ENCODE results near the gene SEMA4D.

Gene SEMA4D

DNA sequence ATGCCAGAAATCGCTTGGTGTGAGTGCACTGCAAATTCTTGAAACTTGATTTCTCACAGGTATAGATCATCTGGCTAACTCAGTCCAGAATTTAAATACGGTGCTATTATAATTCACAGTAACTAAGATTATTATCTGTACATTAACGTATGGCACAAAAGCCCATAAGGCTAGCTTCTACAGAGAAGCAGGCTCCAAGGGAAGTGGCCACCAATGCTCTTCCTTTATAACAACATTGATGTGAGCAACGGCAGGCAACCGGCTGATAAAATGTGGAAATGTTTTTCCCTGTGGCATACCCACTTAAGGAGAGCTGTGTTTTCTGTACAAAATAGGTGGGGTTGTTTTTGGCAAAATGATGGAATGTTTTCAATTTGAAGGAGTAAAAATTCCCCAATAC, 35.7 kb downstream of the SEMA4D start:
- DNase-seq: no peak

DNA sequence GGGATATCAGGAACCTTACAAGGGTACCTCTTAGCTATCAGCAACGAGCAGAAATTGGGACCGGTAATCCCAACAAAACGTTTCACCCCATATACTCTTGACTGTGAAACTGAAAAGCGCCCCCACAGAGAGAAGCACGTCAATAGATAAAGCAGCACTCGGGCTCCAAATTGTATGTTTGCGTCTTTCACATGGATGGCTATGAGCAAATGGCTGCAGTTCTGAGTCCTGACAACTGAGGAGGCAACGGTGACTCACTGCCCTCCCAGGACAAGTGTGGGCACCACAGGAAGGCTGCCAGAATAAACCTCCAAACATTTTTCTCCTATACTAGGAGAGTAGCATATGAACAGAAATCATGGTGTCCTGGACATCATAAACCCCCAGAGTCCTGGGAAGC, 36.6 kb downstream of the SEMA4D start:
- DNase-seq: peak; percentile 16

DNA sequence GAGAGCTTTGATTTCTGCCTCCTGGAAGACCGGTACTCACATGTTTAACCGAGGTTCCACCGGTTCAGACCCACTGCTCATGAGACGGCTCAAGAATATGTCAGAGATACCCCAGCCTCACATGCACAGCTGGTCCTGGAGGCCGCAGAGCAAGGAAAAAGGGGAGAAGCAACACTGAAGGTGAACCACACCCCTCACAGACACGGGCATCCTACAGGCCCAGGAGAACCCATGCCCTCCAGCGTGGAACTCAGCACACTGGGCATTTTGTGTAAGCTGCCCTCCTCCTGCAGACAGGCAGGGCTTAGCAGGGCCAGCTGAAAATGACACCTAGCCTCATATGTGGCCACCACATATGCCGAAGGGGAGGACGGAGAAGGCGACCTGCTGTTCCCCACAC, 37.4 kb downstream of the SEMA4D start:
- DNase-seq: no peak

DNA sequence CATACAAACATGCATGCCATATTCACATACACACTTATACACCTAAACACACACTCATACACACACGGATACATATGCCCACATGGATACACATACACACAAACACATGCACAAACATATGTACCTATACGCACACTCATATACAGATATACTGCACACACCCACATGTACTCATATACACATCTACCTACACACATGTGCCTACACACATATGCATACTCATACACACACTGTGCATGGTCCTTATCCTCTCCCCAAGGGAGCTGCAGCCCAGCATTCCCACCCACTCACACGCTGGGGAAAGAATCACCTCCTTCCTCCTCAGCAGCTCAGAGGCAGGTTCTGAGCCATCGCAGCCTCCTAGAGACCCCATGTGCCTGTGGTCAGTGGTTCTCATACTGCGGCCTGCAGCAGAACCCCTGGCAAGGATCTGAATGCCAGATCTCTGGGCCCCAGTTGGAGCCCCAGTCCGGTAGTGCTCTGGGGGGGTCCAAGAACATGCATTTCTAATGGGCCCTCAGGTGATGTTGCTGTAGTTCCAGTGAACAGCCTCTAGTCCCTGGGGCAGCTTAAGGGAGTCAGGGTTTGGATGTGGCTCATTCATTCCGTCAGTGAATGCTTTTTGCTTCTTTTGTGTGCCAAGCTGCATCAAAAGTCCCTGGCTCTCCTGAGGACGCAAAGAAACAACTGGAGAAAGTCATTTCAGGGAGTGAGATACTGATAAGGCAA, 39.0 kb downstream of the SEMA4D start:
- no peak for DNase-seq

DNA sequence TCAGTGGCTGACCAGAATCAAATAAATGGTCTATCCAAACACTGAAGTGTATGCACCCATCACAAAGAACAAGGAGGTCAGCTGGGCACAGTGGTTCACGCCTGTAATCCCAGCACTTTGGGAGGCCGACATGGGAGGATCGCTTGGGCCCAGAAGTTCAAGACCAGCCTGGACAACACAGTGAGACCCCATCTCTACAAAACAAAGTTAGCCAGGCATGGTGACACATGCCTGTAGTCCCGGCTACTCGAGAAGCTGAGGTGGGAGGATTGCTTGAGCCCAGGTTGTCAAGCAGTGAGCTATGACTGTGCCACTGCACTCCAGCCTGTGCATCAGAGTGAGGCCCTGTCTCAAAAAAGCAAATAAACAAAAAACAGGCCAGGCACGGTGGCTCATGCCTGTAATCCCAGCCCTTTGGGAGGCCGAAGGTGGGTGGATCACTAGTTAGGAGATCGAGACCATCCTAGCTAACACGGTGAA, 40.5 kb downstream of the SEMA4D start:
- DNase-seq: no peak

DNA sequence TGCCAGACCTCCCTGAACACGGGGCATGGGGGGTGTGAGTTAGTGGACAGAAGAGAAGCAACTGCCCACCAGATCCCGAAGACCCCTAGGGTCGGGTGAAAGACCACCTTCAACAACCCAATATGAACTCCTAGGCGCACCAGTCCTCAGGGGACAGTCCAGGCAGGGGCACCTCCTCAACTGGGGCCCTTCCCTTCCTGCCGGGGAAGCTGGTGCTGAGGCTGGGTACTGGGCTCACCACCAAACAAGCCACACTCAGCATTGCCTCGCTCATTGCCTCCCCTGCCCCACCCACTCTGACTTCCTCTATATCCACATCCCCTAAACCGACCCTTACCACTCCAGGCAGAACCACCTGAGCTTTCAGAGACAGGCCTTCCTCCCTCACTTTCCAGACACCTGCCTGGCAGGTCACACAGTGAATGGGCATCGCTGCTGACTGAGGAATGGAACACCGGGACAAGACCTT, 42.5 kb downstream of the SEMA4D start:
- DNase-seq: no peak

DNA sequence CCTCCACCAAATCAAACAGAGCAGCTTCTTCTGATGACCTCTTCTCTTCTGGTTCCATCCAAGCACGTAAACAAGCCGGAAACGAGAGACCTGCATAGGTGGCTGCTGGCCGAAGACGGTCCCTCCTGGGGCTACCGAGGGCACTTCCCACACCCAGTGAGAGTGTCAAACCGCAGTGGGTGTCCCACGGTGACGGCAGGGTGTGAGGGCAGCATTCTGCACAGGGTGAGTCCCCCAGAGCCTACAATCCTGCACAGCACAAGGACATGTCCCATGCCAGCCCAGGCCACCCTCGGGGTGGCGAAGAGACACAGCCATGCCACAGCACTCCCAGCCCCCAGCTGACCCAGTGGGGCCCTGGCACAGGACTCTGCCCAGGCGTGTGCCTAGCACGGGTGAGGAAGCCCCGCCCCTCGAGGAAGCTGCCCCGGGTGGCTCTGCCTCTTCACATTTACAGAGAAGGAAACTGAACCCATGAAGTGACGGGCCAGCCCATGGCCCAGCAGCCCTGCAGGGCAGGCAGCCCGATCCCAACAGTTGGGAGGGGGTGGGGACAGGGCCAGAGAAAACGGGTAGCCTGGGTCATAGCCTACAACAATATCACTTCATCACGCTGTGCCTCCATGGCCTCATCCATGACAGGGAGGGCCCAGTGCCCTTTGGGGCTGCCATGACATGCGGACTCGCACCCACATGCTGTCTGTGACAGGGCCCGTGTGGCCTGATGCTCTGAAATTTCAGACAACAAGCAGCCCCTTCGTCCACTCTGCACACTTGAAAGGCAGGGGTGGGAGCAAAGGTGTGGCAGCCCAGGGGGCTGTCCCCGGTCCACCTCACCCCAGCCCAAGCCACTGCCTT, 43.2 kb downstream of the SEMA4D start:
- DNase-seq: no peak

DNA sequence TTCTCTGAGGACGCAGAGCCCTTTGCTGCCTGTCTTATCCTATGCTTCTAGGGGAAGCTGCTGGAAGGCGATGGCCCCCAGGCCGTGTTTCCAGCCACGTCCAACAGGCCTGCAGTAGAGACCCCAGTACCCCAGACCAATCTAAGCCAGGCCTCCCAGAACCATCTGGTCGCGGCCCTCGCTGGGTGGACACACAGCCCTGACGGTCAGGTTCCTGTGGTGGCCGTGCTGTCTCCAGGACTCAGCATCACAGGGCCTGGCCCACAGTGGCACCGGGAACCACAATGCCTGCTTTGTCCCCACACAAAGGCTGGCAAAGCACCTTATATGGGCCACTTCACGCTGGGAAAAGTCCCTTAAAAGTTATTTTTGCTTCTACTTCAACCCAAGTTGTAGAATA, 44.5 kb downstream of the SEMA4D start:
- no peak for DNase-seq

DNA sequence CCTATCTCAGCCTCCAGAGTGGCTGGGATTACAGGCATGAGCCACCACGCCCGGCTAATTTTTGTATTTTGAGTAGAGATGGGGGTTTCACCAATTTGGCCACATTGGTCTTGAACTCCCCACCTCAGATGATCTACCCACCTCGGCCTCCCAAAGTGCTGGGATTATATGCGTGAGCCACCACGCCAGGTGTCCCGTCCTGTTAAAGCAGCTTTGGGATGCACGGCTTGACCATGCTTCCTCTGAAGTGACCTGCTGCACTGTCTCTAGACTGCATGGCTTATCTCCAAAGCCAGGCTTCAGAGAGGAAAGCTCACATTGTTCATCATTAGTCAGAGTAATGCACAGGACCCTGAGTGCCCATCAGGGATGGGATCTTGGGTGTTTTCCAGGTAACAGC, 45.4 kb downstream of the SEMA4D start:
- no peak for DNase-seq

DNA sequence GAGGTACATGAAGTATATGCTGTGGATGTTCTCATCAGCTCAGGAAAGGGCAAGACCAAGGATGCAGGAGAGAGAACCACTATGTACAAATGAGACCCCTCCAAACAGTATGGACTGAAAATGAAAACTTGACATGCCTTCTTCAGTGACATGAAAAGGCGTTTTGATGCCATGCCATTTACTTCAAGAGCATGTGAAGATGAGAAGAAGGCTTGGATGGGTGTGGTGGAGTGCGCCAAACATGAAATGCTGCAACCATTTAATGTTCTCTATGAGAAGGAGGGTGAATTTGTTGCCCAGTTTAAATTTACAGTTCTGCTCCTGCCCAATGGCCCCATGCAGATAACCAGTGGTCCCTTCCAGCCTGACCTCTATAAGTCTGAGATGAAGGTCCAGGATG, 47.7 kb downstream of the SEMA4D start:
- DNase-seq: no peak

DNA sequence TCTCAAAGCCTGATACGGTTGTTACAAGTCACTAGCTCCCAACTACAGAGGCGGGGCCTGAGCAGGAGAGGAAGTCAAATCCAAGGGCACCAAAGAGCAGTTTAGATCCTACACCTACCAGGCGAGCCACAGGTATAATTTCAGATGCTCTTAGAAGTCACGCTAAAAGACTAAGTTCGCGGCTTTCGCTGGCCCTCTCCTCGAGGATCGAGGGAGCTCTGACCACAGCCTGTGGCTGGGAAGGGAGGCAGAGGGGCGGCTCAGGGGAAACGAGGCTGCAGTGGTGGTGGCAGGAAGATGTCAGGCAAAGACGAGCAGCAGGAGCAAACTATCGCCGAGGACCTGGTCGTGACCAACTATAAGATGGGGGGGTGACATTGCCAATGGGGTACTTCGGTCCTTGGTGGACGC, 48.6 kb downstream of the SEMA4D start:
- DNase-seq: no peak

DNA sequence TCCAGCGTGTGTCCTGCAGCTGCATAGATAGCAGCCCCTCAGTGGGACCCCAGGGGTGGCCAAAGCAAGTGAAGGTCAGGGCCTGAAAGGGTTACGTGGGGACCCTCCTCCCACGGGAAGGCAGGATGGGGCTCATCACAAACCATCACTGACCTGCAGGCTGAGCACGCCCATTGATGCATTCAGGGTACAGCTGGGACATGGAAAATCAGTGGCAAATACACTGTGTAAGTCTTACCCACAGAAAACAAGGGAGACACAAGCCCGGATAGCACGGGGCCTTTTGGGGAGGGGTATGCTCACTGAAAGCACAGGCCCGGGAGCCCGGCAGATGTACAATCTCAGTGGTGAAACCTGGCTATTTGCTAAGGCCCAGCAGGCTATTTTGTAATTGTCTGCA, 49.1 kb downstream of the SEMA4D start:
- no peak for DNase-seq

DNA sequence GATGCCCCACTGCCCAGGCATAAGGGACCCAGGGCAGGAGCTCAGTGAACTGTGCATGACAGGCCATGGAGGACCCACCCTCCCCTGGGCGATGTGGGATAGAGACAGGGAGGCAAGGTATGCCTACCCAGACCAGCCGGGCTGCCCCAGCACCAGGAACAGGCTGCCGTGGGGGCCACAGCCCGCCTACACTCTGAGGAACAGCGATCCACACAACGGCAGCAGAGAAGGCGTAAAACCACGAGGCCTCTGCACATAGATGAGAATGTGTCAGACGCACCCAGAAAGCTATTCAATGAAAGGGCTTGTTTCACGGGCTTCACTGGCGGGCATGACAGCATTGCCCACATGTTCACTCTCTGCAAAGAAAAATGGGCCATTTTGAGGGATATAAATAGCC, 49.5 kb downstream of the SEMA4D start:
- DNase-seq: no peak

DNA sequence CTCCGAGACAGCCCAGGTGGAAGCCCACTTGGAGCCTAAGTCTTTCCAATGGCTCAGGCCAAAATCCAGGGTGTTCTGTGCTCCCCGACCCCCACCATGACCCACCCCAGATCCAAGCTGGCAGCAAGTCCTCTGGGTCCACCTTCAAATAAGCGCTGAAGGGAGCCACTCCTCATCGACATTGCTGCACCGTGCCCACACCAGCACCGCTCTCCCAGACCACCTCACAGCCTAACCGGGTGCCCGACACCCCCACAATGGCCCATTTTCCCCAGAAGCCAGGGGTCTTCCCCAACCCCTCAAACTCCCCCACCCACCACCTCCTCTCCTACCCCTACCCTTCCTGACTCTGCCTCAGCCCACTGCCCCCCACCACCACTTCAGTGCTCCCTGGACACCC, 50.5 kb downstream of the SEMA4D start:
- no peak for DNase-seq

DNA sequence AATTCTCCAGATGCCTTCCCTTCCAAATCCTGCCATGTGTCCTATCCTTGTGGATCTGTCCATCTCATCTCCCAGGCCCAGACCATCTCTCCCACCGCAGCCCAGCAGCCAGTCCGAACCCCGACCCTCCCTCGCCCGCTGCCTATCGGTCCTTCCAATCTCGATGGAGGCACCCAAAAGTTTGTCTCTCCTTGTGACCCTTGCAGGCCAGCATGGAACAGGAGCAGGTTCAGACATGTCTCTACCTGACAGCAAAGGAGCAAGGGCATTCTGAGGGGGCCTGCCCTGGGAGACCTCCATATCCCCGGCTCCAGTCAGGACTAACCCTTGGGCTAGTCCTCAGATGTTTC, 51.0 kb downstream of the SEMA4D start:
- DNase-seq: no peak

DNA sequence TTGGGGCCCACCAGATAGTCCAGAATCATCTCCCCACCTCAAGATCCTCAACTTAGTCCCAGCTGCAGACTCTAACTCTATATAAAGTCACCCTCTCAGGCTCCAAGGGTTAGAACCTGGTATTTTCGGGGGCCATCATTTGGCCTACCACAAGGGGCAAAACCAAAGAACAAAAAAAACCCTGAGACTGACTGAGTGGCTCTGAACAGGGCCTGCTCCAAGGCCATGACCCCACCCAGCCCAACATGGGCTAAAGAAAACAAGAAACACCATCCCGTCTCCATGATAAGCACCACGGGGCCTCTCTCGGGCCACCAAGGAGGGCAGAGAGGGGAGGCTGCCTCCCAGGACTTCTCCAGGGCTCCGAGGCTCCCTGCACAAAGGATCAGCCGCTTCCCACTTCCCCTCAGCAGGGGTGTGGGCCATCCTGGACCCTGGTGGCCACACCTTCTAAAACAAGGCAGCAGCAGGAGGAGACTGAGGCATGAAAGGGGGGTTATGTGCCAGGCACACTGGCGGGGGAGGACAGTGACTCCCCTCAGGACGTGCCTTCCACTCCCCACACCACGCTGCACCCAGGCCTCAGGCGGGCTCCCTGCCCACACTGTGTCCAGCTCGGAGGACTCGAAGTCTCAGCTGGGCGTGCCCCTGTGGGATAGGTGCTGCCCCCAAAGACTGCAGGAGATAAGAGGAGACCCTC, 51.5 kb downstream of the SEMA4D start:
- no peak for DNase-seq

DNA sequence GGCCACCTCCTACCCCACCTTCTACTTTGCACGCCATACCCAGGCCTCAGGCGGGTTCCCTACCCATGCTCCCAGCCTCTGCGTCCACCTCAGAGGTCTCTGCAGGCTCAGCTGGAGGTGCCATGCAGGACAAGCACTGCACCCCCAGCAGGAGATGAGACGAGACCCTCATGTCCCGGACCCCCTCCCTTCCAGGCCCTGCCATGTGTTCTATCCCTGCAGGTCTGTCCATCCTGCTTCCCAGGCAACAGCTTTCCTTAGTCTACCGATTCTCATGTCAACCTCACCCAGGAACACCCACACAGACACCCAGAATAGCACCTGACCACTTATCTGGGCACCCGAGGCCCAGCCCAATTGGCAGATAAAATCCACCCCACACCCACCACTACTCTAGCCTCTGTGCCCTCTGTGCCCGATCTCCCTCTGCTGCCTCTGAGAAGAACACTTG, 52.1 kb downstream of the SEMA4D start:
- DNase-seq: no peak

DNA sequence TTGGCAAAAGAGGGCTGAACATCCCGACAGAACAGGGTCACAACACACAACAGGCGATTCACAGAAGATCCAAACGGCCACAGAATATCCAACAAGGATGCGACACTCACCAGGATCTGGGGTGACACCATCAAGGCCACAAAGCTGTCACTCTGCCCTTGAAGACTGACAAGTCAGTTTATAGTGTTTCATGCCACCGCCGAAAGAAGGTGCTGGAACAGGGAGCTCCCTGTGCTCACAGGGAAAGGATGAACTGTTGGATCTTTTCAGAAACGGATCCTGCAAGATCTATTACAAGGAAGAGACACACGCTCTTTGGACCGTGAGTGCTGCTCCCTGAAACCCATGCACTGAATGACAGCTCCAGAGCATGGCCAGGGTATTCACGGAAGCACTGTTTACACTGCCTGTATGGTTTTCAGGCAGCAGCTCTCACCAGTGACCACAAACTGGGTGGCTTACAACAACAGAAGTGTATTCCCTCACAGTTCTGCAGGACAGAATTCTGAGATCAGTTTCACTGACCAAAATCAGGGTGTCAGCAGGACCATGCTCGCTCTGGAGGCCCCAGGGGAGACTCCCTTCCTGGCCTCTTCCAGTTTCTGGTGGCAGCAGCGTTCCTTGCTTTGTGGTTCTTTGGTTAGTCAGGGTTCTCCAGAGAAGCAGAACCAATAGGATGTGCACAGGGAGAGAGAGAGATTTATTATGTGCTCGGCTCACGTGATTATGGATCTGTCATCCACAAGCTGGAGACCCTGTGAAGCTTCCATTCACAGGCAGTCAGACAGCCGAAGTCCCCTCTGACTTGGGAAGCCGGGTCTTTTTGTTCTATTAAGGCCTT, 52.8 kb downstream of the SEMA4D start:
- DNase-seq: no peak

DNA sequence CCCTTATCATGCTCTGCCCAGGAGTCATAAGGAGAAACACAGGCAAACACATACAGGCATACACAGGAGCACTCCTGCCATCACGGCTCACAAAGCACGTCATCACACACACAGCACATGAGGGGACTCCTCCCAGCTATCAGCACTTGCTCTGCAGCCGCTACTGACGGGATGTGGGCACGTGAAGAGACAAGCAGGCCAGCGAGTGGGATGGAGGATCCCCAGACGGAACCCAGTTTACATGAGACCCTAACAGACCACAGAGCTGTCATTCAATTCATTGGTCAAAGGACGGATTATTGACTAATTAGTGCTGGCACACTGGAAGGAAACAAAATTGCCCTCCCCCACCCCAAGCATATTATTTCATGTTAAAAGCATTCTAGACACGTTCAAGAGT, 53.6 kb downstream of the SEMA4D start:
- DNase-seq: no peak

DNA sequence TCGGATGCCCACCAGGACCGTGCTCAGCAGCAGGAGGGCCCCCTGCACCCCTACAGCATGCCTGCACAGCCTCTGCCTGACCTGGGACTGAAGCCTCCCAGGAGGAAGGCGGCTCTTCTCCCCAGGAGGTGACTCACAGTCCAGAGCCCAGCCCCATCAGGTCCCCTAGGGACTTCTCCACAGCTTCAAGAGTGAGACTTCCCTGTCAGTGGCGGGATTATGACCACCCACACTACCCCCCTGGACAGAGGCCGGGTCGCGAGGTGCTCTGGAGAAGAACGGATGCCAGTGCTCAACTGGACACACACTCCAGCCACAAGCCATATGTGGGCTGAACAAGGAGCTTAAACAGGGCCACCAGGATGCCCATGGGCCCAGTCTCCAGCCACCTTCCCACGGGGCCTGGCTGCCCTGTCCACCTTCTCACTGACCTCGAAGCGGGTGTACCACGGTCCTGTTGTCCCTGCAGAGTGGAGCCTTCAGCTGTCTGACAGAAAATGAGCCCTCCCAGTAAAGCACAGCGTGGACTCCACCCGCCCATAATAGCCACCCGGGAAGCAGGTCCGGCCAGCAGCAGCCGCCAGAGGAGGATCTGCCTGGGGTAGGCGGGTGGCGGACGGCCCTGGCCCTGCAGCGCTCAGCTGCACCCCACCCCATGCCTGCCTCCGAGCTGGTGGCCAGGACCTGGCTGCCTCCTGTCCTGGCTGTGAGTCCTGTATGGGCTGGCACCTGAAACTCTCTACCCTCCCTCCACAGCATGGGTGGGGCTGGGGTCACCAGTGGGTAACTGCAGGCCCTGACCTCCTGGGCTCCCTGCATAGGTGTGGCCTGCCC, 54.7 kb downstream of the SEMA4D start:
- DNase-seq: peak; percentile 47

DNA sequence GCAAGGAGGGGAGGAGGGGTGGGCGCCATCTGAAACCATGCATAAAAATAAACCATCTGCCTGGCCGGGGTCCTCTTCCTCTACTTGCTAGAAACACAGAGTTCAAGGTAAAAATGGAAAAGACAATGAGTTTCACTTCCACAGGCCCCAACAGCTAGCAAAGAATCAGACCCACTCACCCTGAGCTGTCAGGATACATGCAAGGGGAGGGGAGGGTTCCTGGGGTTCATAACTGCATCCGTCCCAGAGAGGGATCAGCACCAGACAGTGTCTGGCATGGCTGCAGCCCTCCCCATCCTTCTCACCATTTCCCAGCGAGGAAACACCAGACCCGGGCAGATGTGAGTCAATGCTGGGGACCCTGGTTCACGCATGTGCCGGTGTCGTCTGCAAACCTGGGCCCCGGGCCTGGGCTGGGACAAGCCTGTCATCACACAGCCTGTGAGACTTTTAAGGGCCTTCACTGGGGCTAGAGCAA, 55.4 kb downstream of the SEMA4D start:
- no peak for DNase-seq

DNA sequence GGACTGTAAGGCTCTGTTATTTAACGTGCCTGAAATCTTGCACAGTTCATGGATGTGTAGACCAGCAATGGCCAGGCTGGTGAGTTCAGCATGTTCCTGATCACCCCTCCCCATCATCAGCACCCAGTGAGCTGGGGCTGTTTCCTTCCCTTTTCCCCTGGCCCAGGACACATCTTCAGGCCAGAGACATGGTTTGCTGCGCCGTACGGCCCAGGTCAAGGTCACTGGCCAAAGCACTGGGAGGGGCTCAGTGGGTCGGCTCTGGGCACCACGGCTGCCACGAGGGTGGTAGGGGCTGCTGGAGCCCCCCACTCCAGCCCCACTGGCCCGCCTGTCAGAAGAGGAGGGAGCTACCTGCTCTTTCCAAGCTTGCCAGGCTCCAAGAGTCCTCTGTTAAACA, 55.9 kb downstream of the SEMA4D start:
- no peak for DNase-seq
